IPS-NIHi11 (cell line): ENCODE data around the gene GLI1.
"Not testable (repeated sequence)": the region's sequence is repeated elsewhere in the genome, so short reads cannot be mapped to it uniquely, and the experiment has no call there.

Source experiments
- DNase-seq: peaks from one replicate; pipeline ENCODE4 v3.0.0; 2012; ENCODE audit warnings: mixed read lengths, low spot score

The GLI1 gene

DNA sequence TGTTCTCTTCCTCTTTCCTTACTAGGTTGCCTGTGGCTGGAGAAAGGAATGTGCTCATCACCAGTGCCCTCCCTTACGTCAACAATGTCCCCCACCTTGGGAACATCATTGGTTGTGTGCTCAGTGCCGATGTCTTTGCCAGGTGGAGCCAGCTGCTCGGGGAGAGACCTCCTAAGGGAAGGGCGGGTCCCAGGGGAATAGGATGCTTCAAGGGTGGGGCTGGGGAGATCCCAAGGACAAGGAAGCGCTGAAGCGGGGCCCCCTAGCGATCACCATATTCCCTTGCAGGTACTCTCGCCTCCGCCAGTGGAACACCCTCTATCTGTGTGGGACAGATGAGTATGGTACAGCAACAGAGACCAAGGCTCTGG is 38.5 kb downstream of the GLI1 start:
- no peak for DNase-seq

DNA sequence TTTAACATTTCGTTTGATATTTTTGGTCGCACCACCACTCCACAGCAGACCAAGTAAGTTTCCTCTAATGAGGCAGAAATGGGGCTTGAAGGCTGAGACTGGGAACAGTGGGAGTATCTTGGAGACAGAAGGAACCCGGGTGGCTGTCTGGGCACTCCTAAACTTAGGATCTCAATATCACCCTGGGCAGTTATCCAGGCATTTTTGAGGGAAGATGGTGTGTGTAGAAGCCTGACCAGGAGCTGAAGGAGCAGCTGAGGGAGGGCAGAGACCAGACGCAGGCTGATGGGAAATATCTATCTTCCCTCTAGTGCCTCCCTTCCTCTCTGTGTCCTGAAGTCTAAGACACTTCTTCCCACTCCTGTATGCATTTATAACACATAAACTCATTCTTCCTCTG is 39.0 kb downstream of the GLI1 start:
- no peak for DNase-seq

DNA sequence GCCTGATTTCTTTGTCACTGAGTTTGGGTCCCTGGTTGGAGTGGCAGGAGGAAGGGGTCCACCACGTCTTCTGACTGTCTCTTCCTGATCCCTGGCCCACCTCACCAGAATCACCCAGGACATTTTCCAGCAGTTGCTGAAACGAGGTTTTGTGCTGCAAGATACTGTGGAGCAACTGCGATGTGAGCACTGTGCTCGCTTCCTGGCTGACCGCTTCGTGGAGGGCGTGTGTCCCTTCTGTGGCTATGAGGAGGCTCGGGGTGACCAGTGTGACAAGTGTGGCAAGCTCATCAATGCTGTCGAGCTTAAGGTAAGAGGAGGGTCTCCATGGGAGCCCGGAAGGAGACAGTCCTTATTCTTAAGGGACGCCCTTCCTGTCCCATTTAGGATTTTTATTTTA is 40.6 kb downstream of the GLI1 start:
- no peak for DNase-seq

DNA sequence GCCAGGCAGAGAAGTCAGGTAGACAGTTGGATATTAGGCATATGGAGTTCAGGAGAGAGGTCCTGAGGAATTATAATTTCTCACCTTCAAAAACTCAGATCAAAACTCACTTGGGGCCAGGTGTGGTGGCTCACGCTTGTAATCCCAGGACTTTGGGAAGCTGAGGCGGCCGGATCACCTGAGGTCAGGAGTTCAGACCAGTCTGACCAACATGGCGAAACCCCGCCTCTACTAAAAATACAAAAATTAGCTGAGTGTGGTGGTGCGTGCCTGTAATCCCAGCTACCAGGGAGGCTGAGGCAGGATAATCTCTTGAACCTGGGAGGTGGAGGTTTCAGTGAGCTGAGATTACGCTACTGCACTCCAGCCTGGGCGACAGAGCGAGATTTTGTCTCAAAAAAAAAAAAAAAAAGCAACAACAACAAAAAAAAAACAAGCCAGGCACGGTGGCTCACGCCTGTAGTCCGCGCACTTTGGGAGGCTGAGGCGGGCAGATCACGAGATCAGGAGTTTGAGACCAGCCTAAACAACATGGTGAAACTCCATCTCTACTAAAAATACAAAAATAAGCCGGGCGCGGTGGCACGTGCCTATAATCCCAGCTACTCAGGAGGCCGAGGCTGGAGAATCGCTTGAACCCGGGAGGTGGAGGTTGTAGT is 42.9 kb downstream of the GLI1 start:
- not testable (repeated sequence) for DNase-seq

DNA sequence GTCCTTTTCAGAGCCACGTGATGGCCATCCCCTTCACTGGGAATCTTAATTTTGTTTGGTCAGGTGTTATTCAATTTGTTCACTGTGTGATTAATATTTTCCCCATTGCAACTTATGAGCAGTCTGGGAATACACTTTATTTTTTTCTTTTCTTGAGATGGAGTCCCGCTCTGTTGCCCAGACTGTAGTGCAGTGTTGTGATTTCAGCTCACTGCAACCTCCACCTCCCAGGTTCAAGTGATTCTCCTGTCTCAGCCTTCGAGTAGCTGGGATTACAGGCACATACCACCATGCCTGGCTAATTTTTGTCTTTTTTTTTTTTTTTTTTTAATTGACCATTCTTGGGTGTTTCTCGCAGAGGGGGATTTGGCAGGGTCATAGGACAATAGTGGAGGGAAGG is 47.0 kb downstream of the GLI1 start:
- DNase-seq, result not testable (repeated sequence)

DNA sequence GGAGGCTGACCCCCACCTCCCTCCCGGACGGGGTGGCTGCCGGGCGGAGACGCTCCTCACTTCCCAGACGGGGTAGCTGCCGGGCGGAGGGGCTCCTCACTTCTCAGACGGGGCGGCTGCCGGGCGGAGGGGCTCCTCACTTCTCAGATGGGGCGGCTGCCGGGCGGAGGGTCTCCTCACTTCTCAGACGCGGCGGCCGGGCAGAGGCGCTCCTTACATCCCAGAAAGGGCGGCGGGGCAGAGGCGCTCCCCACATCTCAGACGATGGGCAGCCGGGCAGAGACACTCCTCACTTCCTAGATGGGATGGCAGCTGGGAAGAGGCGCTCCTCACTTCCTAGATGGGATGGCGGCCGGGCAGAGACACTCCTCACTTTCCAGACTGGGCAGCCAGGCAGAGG is 48.2 kb downstream of the GLI1 start:
- not testable (repeated sequence) for DNase-seq

DNA sequence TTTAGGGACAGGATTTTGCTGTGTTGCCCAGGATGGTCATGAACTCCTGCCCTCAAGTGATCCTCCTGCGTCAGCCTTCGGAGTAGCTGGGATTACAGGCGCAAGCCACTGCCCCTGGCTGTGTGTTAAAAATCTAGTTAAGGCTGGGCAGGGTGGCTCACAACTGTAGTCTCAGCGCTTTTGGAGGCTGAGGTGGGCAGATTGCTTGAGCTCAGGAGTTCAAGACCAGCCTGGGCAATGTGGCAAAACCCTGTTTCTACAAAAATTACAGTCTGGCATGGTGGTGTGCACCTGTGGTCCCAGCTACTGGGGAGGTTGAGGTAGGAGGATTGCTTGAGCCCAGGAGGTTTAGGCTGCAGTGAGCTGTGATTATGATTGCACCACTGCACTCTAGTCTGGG is 51.6 kb downstream of the GLI1 start:
- DNase-seq, result no peak

DNA sequence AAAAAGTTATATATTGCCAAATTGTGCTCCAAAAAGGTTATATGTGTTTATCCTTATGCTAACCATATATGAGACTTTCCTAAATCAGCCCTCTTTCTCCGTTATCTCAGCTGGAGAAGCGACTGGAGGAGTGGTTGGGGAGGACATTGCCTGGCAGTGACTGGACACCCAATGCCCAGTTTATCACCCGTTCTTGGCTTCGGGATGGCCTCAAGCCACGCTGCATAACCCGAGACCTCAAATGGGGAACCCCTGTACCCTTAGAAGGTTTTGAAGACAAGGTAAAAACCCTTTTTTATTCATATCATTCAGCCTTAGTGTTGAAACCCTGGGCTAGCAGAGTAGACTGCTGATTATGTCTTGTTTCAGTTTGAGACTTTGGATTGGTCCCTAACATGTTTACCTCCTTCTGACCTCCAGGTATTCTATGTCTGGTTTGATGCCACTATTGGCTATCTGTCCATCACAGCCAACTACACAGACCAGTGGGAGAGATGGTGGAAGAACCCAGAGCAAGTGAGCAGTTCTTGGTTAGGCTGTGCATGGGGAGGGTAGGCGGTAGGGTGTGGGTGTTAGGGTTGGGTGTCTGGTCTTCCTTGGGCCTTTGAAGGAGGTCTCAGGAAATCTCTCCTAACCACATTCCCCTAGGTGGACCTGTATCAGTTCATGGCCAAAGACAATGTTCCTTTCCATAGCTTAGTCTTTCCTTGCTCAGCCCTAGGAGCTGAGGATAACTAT is 52.2 kb downstream of the GLI1 start:
- no peak for DNase-seq

DNA sequence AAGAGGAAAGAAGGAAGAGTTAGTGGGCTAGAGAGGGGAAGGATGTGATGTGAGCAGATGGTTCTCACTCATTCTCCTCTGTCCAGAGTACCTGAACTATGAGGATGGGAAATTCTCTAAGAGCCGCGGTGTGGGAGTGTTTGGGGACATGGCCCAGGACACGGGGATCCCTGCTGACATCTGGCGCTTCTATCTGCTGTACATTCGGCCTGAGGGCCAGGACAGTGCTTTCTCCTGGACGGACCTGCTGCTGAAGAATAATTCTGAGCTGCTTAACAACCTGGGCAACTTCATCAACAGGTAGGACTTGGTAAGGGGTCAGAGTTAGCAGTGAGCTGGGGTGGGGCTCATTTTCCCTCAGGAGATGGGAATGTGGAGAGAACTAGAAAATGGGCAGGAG is 53.1 kb downstream of the GLI1 start:
- no peak for DNase-seq

DNA sequence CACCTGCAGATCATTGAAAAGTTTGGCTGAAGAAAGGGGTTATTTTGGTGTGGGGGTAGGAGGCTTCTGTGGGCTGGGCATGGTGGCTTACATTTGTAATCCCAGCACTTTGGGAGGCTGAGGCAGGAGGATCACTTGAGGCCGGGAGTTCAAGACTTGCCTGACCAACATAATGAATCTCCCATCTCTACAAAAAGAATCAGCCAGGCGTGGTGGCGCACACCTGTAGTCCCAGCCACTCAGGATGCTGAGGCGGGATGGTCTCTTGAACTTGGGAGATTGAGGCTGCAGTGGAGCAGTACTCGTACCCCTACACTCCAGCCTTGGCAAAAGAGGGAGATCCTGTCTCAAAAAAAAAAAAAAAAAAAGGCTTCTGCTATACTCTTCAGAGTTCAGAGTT is 53.7 kb downstream of the GLI1 start:
- no peak for DNase-seq

DNA sequence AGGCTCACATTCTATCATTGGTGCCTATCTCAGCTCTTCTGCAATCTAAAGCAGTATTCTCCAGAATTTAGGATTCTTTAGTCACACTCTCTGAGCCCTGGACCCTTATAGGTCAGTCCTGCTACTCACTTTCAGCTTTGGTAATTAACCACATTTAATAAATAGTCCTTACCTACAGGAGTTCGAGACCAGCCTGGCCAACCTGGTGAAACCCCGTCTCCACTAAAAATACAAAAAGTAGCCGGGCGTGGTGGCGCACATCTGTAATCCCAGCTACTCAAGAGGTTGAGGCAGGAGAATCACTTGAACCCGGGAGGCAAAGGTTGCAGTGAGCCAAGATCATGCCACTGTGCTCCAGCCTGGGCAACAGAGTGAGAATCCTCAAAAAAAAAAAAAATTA is 54.1 kb downstream of the GLI1 start:
- DNase-seq, result not testable (repeated sequence)

DNA sequence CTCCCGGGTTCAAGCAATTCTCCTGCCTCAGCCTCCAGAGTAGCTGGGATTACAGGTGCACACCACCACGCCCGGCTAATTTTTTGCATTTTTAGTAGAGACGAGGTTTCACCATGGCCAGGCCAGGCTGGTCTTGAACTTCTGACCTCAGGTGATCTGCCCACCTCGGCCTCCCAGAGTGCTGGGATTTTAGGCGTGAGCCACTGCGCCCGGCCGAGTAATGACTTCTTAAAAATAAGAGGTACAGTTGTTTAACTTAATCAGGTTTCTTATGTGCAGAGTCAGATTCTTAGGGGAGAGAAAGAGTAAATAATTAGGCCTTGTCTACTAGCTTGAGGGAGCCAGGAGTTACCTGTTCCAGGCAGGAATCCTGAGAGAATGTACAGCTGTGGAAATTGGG is 54.7 kb downstream of the GLI1 start:
- DNase-seq, result not testable (repeated sequence)

DNA sequence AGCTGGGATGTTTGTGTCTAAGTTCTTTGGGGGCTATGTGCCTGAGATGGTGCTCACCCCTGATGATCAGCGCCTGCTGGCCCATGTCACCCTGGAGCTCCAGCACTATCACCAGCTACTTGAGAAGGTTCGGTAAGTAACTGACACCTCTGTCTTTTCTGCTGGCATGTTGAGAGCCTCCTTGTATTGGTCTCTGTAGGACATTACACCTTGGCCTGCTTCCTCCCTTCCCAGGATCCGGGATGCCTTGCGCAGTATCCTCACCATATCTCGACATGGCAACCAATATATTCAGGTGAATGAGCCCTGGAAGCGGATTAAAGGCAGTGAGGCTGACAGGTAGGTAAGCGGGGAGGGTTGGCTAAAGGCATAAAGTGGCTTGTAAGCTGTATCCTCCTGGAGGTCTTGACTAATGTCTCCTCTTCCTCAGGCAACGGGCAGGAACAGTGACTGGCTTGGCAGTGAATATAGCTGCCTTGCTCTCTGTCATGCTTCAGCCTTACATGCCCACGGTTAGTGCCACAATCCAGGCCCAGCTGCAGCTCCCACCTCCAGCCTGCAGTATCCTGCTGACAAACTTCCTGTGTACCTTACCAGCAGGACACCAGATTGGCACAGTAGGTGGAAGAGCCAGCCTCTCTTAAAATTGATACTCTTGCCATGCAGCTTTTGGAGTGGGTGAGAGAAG is 55.3 kb downstream of the GLI1 start:
- DNase-seq, result no peak

DNA sequence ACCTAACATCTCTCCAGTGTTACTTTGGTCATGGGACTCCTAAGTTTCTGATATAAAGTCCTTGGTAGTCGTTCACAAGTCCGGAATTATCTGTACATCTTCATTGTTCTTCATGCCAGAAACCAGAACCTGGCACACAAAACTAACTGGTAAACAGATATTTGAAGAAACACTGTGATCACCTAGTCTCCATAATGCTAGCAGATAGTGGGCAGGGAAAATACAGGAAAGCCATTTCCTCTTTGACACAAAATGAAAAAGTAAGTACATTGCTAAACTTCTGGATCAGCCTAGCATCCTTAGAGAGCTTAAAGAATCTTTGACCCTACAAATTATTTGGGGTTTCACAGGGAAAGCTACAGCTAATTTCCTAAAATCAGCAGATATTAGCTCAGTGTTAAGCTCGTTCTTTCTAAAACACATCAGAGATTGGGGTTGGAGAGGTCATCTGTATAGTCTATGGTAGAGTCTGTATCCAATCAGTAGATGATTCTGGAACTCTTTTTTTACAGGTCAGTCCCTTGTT is 55.9 kb downstream of the GLI1 start:
- DNase-seq, result no peak

DNA sequence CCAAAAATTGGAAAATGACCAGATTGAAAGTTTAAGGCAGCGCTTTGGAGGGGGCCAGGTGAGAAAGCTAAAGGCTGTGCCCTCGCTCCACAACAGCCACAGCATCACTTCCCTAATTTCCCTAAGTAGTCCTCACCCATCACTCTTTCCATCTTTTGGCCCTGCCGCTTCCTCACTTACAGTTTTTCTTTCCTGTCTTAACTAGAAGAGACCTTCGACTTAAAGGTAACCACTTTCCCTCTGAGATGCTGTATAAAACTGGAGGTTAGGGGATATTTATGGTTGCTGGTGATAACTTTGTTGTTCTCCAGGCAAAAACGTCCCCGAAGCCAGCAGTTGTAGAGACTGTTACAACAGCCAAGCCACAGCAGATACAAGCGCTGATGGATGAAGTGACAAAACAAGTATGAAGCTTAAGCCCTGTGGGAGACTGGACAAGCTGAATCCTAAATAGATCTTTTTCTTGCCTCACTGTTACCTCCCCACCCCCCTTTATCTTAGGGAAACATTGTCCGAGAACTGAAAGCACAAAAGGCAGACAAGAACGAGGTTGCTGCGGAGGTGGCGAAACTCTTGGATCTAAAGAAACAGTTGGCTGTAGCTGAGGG is 56.5 kb downstream of the GLI1 start:
- DNase-seq, result no peak

DNA sequence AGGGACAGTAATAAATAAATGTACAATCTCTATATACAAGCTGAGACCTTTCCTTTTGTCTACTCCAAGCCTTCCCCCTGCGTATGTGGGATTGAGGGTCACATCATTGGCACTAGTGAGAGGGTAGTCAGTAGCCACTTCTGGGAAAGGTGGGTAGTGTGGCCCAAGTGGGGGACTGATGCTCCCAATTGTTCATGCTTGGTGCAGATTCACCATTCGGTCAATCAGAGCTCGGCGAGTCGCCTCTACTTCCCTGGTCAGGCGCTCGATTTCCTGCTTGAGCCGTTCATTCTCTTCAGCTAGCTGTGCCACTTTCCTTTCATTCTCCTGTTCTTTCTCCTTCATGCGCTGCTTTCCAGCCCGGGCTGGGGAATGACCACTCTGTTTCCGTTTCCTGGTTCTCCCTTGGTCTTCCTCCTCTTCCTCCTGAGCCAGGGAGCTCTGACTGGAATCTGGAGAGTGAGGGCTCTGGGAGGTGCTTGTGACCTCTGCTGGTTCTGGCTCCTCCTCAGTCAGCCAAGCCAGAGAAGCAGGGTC is 57.1 kb downstream of the GLI1 start:
- no peak for DNase-seq

DNA sequence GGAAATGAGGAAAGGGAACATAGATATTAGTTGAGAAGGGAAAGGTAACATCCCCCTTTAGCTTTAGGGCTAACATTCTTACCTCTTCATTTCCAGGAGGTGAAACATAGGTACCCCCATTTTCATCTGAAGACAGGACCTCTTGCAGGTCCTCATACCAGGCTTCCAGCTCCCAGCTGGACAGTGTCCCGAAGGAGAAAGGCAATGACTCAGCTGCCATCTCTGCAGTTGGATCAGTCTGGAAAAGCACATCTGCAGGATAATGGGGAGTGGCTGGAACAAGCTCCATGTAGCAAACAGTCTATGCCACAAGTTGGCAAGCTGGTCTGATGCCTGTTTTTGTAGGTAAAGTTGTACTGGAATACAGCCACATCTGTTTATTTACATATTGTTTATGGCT is 57.6 kb downstream of the GLI1 start:
- DNase-seq, result no peak

DNA sequence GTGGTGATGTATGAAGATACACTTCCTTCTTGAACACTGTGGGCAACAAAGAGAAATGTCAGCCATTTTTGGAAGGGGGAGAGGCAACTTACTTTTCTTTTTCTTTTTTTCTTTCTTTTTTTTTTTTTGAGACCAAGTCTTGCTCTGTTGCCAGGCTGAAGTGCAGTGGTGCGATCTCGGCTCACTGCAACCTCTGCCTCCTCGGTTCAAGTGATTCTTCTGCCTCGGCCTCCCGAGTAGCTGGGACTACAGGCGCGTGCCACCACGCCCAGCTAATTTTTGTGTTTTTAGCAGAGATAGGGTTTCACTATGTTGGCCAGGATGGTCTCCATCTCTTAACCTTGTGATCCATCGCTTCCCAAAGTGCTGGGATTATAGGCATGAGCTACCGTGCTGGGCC is 58.1 kb downstream of the GLI1 start:
- DNase-seq, result not testable (repeated sequence)

DNA sequence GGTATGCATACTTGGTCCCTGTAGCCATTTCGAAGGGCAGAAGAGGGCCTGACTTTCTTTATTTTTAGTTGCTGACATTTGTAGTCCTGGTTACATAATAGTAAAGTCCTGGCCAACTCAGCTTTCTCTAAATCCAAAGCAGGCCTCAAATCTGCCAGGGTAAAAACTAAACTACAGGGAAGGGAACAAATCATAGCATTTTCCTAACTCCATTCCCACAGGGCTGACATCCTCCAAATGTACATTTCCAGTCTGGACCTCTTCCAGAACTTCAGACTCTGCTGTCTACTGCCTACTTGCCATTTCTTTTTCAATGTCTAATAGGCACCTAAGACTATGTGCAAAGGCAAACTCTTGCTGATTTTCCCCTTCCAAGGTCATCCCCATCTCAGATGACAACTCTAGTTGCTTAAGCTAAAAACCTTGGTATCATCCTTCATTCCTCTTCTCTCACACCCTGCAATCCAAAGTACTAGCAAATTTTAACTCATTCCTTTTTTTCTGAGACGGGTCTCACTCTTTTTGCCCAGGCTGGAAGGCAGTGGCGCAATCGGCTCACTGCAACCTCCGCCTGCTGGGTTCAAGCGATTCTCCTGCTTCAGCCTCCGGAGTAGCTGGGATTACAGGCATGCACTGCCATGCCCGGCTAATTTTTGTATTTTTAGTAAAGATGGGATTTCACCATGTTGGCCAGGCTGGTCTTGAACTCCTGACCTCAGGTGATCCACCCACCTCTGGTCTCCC is 58.8 kb downstream of the GLI1 start:
- no peak for DNase-seq

DNA sequence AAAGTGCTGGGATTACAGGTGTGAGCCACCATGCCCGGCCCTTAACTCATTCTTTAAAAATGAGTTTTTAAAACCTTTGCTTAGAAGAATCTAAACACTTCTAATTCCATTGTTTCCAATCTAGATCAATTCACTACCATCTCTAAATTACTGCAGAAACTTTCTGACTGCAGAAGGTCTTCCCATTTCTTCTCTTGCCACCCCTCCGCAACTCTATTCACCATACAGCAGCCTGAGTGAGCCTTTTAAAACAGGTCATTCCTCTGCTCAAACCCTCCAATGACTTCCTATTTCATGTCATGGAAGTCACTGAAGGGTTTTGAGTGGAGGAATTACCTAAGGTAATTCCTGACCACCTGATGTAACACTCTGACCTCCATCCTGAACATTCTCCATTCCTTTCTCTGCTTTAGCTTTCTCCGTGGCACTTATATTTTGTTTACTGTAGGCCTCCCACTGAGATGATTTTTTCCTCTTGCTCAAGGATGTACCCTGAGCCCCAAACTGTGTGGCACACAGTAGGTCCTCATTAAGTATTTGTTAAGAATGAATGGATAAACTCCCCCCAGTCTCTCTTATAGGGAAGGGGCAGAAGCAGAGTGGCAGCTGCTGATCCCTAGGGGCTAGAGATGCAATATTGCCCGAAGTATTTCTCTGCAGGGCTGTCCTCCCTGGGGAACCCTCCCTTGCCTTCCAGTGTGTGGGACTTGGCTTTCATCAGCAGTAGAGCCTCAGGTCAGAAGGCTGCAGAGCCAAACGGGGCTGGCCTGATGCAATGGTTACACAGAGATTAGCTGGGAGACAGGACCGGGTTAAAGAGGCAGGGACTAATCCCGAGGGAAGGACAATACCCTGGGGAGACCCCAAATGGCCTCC is 59.6 kb downstream of the GLI1 start:
- DNase-seq, result no peak

DNA sequence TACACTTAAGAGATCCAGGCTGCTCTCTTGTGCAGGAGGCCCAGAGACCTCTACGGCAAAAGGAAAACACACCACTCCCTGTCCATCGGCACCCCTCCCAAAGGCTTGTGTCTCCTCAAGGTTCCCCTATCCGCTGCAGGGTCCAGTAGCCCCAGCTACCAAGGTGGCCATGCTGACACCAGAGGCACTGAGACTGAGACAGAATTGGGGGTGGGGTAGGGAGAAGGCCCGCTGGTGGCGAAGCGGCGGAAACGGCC is 60.1 kb downstream of the GLI1 start:
- DNase-seq, result no peak
